HepG2 (cell line): Measurements from ENCODE around the gene COPS6. TPM values are rescaled to one million over a fixed set of nuclear protein-coding genes. Genes with fewer than 3 reads are reported as not detected.

Source experiments
- ETV6 ChIP-seq: sonication (generic); formaldehyde crosslinking; conservative IDR thresholded peaks from 2 replicates; pipeline ENCODE4 v1.4.0; 2020; ENCODE audit warnings: missing genetic modification reagents
- FOSL2 ChIP-seq: sonication (generic); formaldehyde crosslinking; IDR thresholded peaks from 2 replicates; pipeline ENCODE4 v1.4.0; 2020; ENCODE audit warnings: missing genetic modification reagents
- GATA4 ChIP-seq: sonication (generic); IDR thresholded peaks from 2 replicates; pipeline ENCODE4 v1.6.1; 2016; ENCODE audit warnings: antibody characterized with exemption, low read depth, borderline replicate concordance
- GFI1 ChIP-seq: sonication (generic); formaldehyde crosslinking; IDR thresholded peaks from 2 replicates; pipeline ENCODE4 v1.5.0; 2020; ENCODE audit warnings: missing genetic modification reagents, mild to moderate bottlenecking, borderline replicate concordance
- JDP2 ChIP-seq: sonication (generic); formaldehyde crosslinking; IDR thresholded peaks from 2 replicates; pipeline ENCODE4 v1.8.1; 2022; ENCODE audit warnings: missing genetic modification reagents, borderline replicate concordance
- MIER3 ChIP-seq: IDR thresholded peaks from 2 replicates; pipeline ENCODE4 v1.6.1; 2016; ENCODE audit warnings: missing compliant biosample characterization, borderline replicate concordance
- MXD4 ChIP-seq: IDR thresholded peaks from 2 replicates; pipeline ENCODE4 v1.6.1; 2016; ENCODE audit warnings: mild to moderate bottlenecking, missing biosample characterization, missing genetic modification reagents
- RNF219 ChIP-seq: sonication (generic); formaldehyde crosslinking; IDR thresholded peaks from 2 replicates; pipeline ENCODE4 v1.5.0; 2020; ENCODE audit warnings: mild to moderate bottlenecking, missing genetic modification reagents
- TBL1XR1 ChIP-seq: fragments of 150-350 bp; IDR thresholded peaks from 2 replicates; pipeline ENCODE4 v1.6.1; 2014; ENCODE audit warnings: borderline replicate concordance, low read length; ENCODE audit not compliant: partially characterized antibody
- ZFP36L2 ChIP-seq: sonication (generic); formaldehyde crosslinking; IDR thresholded peaks from 2 replicates; pipeline ENCODE4 v1.4.0; 2020; ENCODE audit warnings: missing genetic modification reagents
- ZNF10 ChIP-seq: sonication (generic); formaldehyde crosslinking; IDR thresholded peaks from 2 replicates; pipeline ENCODE4 v1.4.0; 2020; ENCODE audit warnings: mild to moderate bottlenecking, low read depth, missing genetic modification reagents, borderline replicate concordance
- ZNF570 ChIP-seq: sonication (generic); formaldehyde crosslinking; IDR thresholded peaks from 2 replicates; pipeline ENCODE4 v1.4.0; 2020; ENCODE audit warnings: mild to moderate bottlenecking, missing genetic modification reagents, borderline replicate concordance
- ZNF639 ChIP-seq: conservative IDR thresholded peaks from 2 replicates; pipeline ENCODE4 v1.6.1; 2018; ENCODE audit warnings: missing genetic modification reagents
- ZNF737 ChIP-seq: sonication (generic); formaldehyde crosslinking; IDR thresholded peaks from 2 replicates; pipeline ENCODE4 v1.5.0; 2020; ENCODE audit warnings: missing genetic modification reagents, mild to moderate bottlenecking, borderline replicate concordance
- ZNF770 ChIP-seq: sonication (generic); formaldehyde crosslinking; IDR thresholded peaks from 2 replicates; pipeline ENCODE4 v1.5.0; 2020; ENCODE audit warnings: mild to moderate bottlenecking, missing genetic modification reagents
- ZSCAN25 ChIP-seq: sonication (generic); formaldehyde crosslinking; IDR thresholded peaks from 2 replicates; pipeline ENCODE4 v1.8.0; 2022; ENCODE audit warnings: mild to moderate bottlenecking, missing genetic modification reagents
- polyA plus RNA-seq, 8 experiments: library from polyadenylated mRNA; depleted of rRNA in 3 of 8; stranded (reverse) in 7 of 8; unstranded in 1 of 8; fragments of >200 nt; fragmentation: Illumina TruSeq in 4 of 8; extraction: Trizol in 4 of 8; gene quantifications; 2 replicates each; pipeline versions ENCODE4 v1.2.1 to v1.2.3, GENCODE V29; 2011 to 2016; ENCODE audit warnings: low read depth in 4 of 8, missing spikeins in 1 of 8, mixed read lengths in 1 of 8; ENCODE audit not compliant: insufficient read depth in 1 of 8
- total RNA-seq, 5 experiments: library from RNA; depleted of rRNA; stranded (reverse); fragments of >200 nt; fragmentation: Illumina TruSeq; extraction: Trizol; gene quantifications; 2 replicates each; pipeline ENCODE4 v1.2.3, GENCODE V29; 2016; ENCODE audit warnings: low read depth in 1 of 5
- TF ChIP-seq, protein P1 (sequence below): sonication (generic); formaldehyde crosslinking; IDR thresholded peaks from 2 replicates; pipeline ENCODE4 v1.8.1; 2023; ENCODE audit warnings: missing genetic modification reagents, mild to moderate bottlenecking, borderline replicate concordance

The COPS6 gene
- total and polyA plus RNA-seq, 2 of the 13 experiments (the other 11 are each of a cell fraction or from before 2014, with no cell fraction given), result 33.4 to 117 TPM

- 0 out of 2 replicates have a peak, but pooled peaks have one; percentile 2 for TF ChIP-seq ZSCAN25 (CRISPR knock-in tag)
- TF ChIP-seq ZNF770 (CRISPR knock-in tag), result peak; percentile 77
- no peak for TF ChIP-seq ETV6 (CRISPR knock-in tag)
- TF ChIP-seq ZNF10 (CRISPR knock-in tag), result no peak
- TF ChIP-seq GATA4, result no peak
- no peak for TF ChIP-seq FOSL2
- no peak for TF ChIP-seq MIER3 (CRISPR knock-in tag)
- no peak for TF ChIP-seq TBL1XR1
- TF ChIP-seq JDP2 (CRISPR knock-in tag), result no peak
- TF ChIP-seq MXD4 (CRISPR knock-in tag), result no peak
- TF ChIP-seq ZNF639, result no peak
- TF ChIP-seq, protein P1, sequence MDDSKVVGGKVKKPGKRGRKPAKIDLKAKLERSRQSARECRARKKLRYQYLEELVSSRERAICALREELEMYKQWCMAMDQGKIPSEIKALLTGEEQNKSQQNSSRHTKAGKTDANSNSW (CRISPR knock-in tag), result no peak
- TF ChIP-seq GFI1 (CRISPR knock-in tag), result no peak; the same call in 1 of the 2 replicates
- TF ChIP-seq ZNF570 (CRISPR knock-in tag), result no peak
- no peak for TF ChIP-seq RNF219 (CRISPR knock-in tag)
- TF ChIP-seq ZNF737 (CRISPR knock-in tag), result no peak
- no peak for TF ChIP-seq ZFP36L2
Measured at GRCh38 chr7:100126239-100126930, 37.6 kb downstream of the COPS6 start (continued).
